ENCODE measurements around the gene AGBL4.

GRCh38 chr1:48790397-48790796 is 1233.4 kb downstream of the AGBL4 start:
- TF ChIP-seq SIN3A (IDR thresholded peaks at IDR 0.05; ENCODE audit: borderline replicate concordance, insufficient read depth, low read length) (no peak), POLR2AphosphoS5 (IDR thresholded peaks at IDR 0.05; ENCODE audit: low read depth, low read length) (no peak), REST (IDR thresholded peaks at IDR 0.05; ENCODE audit: insufficient read depth in 1 of 2, low read depth in 2 of 2, low read length in 2 of 2) (no peak)
